DND-41 (cell line): ENCODE measurements around the gene GPR160.

Experiments
- ATAC-seq: fragments of 200-7000 bp; cut with Tn5 transposase; 3 replicates; pipeline ENCODE4 v1.9.1; 2021; ENCODE audit warnings: low read depth; ENCODE audit not compliant: insufficient read depth
- DNase-seq: peaks from one replicate; pipeline ENCODE4 v3.0.0-alpha.2; 2020
- H2AFZ ChIP-seq: 2 replicates; pipeline ENCODE4 v1.6.0; 2012; ENCODE audit warnings: low read depth, low read length
- H3K27ac ChIP-seq: 2 replicates; pipeline ENCODE4 v1.5.1; 2012; ENCODE audit warnings: low read length, inconsistent platforms
- H3K27me3 ChIP-seq: fragments of 200-600 bp; sonication (generic); 2 replicates; pipeline ENCODE4 v1.6.0; 2012; ENCODE audit warnings: low read length, mild to moderate bottlenecking, inconsistent platforms; ENCODE audit not compliant: insufficient read depth, poor library complexity
- H3K36me3 ChIP-seq: 2 replicates; pipeline ENCODE4 v1.5.1; 2012; ENCODE audit warnings: low read length, inconsistent platforms; ENCODE audit not compliant: insufficient read depth
- H3K4me1 ChIP-seq: 2 replicates; pipeline ENCODE4 v1.5.1; 2012; ENCODE audit warnings: mild to moderate bottlenecking, low read length; ENCODE audit not compliant: insufficient read depth
- H3K4me2 ChIP-seq: 2 replicates; pipeline ENCODE4 v1.6.0; 2012; ENCODE audit warnings: mild to moderate bottlenecking, moderate library complexity, low read length, inconsistent platforms; ENCODE audit not compliant: insufficient read depth
- H3K4me3 ChIP-seq, 2 experiments: fragments of 200-600 bp in 1 of 2; shearing (Covaris generic) in 1 of 2; 2 replicates each; pipeline ENCODE4 v1.5.1; 2012 to 2016; ENCODE audit warnings: inconsistent platforms in 2 of 2, low read length in 2 of 2, mild to moderate bottlenecking in 2 of 2, low read depth in 1 of 2, moderate library complexity in 1 of 2
- H3K79me2 ChIP-seq: 2 replicates; pipeline ENCODE4 v1.6.0; 2012; ENCODE audit warnings: low read length, inconsistent platforms; ENCODE audit not compliant: insufficient read depth
- H3K9ac ChIP-seq: 2 replicates; pipeline ENCODE4 v1.6.0; 2012; ENCODE audit warnings: low read depth, mild to moderate bottlenecking, inconsistent platforms, low read length, moderate library complexity
- H3K9me3 ChIP-seq: 2 replicates; pipeline ENCODE4 v1.5.1; 2012; ENCODE audit warnings: low read length, moderate library complexity, mild to moderate bottlenecking, inconsistent platforms; ENCODE audit not compliant: insufficient read depth, severe bottlenecking
- H4K20me1 ChIP-seq: 2 replicates; pipeline ENCODE4 v1.6.0; 2012; ENCODE audit warnings: low read length; ENCODE audit not compliant: insufficient read depth
- EZH2 ChIP-seq: IDR thresholded peaks from 3 replicates; pipeline ENCODE4 v1.6.1; 2012; ENCODE audit warnings: borderline replicate concordance, low read depth, mild to moderate bottlenecking, moderate library complexity, low read length, inconsistent platforms; ENCODE audit not compliant: severe bottlenecking
- TF ChIP-seq, protein P1 (sequence below): IDR thresholded peaks from 2 replicates; pipeline ENCODE4 v1.5.1; 2012; ENCODE audit warnings: borderline replicate concordance, low read length, moderate library complexity, mild to moderate bottlenecking; ENCODE audit not compliant: poor library complexity, severe bottlenecking; ENCODE audit errors: extremely low read depth

Gene GPR160

DNA sequence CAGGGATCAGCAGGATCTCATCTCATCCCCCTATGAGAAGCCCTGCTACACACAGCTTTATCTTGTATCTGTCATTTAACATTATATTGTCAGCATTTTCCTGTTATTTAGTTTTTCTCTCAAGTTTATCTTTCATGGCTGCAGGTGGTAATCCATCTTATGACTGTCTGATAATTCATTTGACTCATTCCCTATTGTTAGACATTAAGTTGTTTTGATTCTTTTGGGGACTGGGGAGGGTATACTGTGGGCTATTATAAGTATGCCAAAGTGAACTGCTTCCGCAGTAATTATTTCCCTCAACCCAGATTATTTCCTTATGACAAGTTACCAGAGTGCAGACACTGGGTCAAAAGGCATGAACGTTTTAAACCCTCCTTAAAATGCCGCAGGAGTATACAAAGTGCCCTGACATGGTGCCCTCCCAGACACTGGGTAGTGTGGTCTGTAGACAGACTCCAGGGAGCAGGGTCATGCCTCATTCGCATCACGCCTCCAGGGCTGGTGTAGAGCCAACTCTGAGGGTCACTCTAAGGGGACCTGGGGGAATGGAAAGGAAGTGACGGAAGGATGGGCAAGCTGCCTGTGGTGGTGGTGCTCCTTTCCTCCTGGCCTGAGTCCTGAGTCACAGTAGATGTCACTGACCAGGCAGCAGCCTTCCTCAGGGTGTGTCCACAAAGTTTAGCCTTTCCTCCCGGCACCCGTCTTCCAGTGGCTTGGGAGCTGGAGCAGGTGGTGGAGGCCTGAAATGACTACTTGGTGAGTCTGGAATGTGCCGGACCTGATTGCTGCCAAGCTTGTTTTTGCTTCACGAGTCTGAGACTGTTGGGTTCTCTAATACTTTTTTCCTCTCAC lies 11.6 kb downstream of the GPR160 start:
- Histone ChIP-seq H3K27ac (no peak overlapping the region), H3K27me3 (no peaks in the 10 kb centered on the region), H3K9me3 (no peaks in the 10 kb centered on the region), H3K36me3 (no peaks in the 10 kb centered on the region), H3K9ac (no peak overlapping the region), H4K20me1 (no peaks in the 10 kb centered on the region), H3K79me2 (no peaks in the 10 kb centered on the region), H3K4me3 (no peak overlapping the region), H3K4me1 (no peaks in the 10 kb centered on the region), H3K4me2 (no peak overlapping the region), H2AFZ (no peak overlapping the region)
- TF ChIP-seq, protein P1, sequence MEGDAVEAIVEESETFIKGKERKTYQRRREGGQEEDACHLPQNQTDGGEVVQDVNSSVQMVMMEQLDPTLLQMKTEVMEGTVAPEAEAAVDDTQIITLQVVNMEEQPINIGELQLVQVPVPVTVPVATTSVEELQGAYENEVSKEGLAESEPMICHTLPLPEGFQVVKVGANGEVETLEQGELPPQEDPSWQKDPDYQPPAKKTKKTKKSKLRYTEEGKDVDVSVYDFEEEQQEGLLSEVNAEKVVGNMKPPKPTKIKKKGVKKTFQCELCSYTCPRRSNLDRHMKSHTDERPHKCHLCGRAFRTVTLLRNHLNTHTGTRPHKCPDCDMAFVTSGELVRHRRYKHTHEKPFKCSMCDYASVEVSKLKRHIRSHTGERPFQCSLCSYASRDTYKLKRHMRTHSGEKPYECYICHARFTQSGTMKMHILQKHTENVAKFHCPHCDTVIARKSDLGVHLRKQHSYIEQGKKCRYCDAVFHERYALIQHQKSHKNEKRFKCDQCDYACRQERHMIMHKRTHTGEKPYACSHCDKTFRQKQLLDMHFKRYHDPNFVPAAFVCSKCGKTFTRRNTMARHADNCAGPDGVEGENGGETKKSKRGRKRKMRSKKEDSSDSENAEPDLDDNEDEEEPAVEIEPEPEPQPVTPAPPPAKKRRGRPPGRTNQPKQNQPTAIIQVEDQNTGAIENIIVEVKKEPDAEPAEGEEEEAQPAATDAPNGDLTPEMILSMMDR, result no peak
- no peak for TF ChIP-seq EZH2
- DNase-seq, result no peak
- no peak for ATAC-seq

DNA sequence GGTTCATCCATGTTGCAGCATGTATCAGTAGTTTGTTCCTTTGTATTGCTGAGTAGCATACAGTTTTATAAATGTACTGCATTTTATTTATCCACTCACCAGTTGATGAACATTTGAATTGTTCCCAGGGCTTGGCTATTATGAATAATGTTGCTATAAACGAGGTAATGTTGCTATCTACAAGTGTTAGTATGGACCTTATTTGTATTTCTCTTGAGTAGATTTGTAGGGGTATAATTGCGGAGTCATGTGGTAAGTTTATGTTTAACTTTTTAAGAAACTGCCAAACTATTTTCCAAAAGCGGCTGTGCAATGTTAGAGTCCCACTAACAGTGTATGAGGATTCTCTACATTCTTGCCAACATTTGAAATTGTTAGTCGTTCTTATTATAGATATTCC lies 13.0 kb downstream of the GPR160 start:
- H4K20me1 ChIP-seq, result no peaks in the 10 kb centered on the region
- no peaks in the 10 kb centered on the region for H3K9me3 ChIP-seq
- no peak for ATAC-seq
- H3K4me2 ChIP-seq, result no peak overlapping the region
- H3K9ac ChIP-seq, result no peak overlapping the region
- no peaks in the 10 kb centered on the region for H3K4me1 ChIP-seq
- H3K27me3 ChIP-seq, result no peaks in the 10 kb centered on the region
- H3K4me3 ChIP-seq, result no peak overlapping the region
- TF ChIP-seq EZH2, result no peak
- TF ChIP-seq, protein P1, result no peak
- H3K79me2 ChIP-seq, result no peaks in the 10 kb centered on the region
- H3K27ac ChIP-seq, result no peak overlapping the region
- H3K36me3 ChIP-seq, result no peaks in the 10 kb centered on the region
- DNase-seq, result no peak
- H2AFZ ChIP-seq, result no peak overlapping the region

DNA sequence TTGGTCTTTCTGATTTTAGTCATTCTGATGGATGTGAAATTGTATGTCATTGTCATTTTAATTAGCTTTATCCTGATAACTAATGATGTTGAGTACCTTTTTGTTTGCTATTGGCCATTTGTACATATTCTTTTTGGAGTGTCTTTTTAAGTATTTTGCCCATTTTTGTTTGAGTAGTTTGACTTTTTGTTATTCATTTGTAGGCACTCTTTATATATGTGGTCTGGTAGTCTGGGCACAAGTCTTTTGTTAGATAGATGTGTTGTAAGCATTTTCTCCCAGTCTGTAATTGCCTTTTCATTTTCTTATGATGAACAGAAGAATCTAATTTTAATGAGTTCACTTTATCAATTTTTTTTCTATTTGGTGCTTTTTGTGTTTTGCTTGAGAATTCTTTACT lies 14.6 kb downstream of the GPR160 start:
- Histone ChIP-seq H3K36me3 (no peaks in the 10 kb centered on the region), H3K27ac (no peak overlapping the region), H3K9ac (no peak overlapping the region), H3K4me3 (no peak overlapping the region), H3K79me2 (no peaks in the 10 kb centered on the region), H2AFZ (no peak overlapping the region), H4K20me1 (no peaks in the 10 kb centered on the region), H3K27me3 (no peaks in the 10 kb centered on the region), H3K4me2 (no peak overlapping the region), H3K4me1 (peaks cover under 1% of the 10 kb centered on the region; the same call in 1 of the 2 replicates), H3K9me3 (no peaks in the 10 kb centered on the region)
- TF ChIP-seq, protein P1, result no peak
- TF ChIP-seq EZH2, result no peak
- DNase-seq, result no peak
- no peak for ATAC-seq
